GM18873 (cell line): ENCODE results near the gene RPUSD4.
"Not testable (repeated sequence)": the region's sequence is repeated elsewhere in the genome, so short reads cannot be mapped to it uniquely, and the experiment has no call there.

Source experiments
- ATAC-seq: cut with Tn5 transposase; IDR thresholded peaks from one replicate; pipeline ENCODE4 v1.9.1; 2021; ENCODE audit warnings: mild to moderate bottlenecking, moderate library complexity, moderate number of reproducible peaks; ENCODE audit not compliant: unreplicated experiment, low FRiP score

The RPUSD4 gene, protein sequence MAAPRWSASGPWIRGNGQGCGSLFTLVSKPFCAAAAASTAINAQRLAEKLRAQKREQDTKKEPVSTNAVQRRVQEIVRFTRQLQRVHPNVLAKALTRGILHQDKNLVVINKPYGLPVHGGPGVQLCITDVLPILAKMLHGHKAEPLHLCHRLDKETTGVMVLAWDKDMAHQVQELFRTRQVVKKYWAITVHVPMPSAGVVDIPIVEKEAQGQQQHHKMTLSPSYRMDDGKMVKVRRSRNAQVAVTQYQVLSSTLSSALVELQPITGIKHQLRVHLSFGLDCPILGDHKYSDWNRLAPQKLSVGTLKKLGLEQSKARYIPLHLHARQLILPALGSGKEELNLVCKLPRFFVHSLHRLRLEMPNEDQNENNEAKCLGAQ

DNA sequence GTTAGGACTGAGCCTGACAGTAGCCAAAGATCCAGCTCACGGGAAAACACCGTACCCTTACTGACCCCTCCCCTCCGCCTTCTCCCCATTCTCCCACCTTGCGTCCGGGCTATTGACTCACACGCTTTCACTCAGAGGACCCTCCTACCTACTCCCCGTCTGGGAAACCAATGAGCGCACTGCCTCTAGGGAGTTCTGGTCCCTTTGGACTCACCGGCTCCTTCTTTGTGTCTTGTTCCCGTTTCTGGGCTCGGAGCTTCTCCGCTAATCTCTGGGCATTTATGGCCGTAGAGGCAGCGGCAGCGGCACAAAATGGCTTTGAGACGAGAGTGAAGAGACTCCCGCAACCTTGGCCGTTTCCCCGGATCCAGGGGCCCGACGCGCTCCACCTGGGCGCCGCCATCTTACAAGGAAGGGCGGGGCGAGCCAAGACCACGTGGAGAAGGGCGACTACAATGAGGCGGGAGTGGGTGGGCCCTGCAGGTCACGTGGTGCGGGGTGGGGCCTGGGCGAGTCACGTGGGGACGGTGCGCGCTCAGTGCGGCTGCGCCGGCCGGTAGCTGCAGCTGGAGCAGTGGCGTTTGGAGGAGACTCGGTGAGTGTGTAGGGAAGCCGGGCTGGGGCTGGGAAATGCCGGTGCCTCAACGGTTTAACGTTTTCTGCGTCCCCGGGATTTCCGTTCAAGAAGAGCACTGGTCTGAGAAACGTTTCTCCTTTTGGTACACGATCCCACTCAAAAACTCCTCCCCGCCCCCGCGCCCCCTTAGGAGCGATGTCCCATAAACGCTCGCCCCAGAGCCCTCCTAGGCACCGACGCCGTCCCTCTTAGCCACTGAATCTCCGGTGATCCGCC, at the start of gene RPUSD4, which contains the start of gene FAM118B:
RPUSD4 (minus strand) TSS at position 415 of the 853 bp plus-strand sequence; CDS start at position 403, 12 bp downstream.
FAM118B (plus strand) TSS at position 547 of the 853 bp plus-strand sequence. CDS start 23,220 bp downstream, outside the sequence.
- peak; percentile 86 for ATAC-seq

DNA sequence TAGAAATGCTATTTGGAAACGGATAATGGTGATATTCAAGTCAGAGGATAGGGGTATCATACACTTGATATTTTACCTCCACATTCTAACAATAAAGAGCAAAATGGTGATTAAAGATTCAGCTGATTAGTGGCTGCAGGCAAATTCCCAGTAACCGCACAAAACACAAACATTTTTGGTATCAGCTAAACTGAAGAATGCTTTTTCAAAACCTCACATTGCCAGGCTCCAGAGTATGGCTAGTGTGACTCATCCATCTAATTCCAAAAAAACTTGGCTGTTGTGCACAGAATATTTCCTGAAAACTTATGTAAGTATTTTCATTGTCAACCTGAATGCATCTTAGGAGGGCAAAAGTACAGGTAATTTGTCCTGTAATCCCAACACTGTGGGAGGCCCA, 46.3 kb upstream of the RPUSD4 start:
- ATAC-seq, result no peak

DNA sequence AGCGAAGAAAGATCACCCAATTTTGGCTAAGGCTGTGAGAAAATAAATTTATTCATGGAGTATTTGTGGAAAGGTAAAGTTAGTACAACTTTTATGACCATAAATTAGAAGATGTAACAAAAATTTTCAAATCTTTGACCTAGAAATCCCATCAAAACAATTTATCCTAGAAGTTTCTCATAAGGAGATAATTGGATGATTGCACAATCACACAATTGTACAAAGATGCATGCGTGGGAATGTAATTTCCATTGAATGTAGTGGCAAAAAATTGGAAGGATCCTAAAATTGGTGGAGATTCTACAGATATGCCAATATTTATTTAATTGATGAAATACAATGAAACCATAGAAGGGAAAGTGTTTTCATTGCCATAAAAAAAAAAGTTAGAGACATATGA, 45.7 kb upstream of the RPUSD4 start:
- no peak for ATAC-seq

DNA sequence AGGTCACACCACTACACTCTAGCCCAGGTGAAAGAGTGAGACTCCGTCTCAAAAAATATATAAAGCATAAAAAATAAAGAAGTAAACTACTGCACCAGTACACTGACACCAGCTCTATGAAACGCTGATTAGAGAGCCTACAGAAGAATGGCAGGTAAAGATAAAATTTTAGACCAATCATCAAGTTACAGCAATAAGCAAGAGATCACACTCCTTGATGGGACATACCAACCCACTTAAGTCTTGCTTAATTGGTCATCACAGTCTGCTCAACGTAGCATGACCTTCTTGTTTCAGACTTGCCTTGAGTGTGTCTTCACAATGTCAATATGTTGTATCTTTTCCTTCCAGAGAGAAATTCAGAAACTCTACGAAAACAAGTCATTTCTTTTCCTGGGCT, 44.8 kb upstream of the RPUSD4 start:
- no peak for ATAC-seq

DNA sequence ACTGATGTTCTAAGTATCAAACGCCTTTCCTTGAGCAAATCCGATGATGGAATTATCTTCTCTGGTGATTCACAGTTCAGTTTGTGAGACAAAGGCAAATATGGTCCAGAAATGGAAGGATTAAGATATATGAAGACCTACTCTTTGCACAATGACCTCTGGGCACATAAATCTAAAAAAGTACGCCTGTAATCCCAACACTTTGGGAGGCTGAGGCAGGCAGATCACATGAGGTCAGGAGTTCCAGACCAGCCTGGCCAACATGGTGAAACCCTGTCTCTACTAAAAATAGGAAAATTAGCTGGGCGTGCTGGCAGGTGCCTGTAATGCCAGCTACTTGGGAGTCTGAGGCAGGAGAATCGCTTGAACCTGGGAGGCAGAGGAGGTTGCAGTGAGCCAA, 44.1 kb upstream of the RPUSD4 start:
- ATAC-seq, result not testable (repeated sequence)

DNA sequence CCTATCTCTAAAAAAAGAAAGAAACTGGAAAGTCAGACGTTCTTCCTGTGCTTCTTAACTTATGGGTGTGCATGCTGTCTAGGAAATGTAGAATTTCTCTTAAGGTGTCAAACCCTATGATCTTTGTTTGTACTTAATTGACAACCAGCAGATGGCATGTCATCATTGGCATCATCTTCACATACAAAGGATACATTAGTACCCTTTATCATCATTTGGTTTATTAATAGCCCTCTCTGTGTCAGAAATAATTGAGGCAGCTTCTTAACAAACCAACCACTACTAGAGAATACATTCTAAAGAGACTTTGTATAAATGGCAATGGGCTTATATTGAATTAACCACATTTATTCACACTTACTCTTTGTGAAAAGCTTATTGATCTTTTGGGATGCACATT, 43.4 kb upstream of the RPUSD4 start:
- no peak for ATAC-seq

DNA sequence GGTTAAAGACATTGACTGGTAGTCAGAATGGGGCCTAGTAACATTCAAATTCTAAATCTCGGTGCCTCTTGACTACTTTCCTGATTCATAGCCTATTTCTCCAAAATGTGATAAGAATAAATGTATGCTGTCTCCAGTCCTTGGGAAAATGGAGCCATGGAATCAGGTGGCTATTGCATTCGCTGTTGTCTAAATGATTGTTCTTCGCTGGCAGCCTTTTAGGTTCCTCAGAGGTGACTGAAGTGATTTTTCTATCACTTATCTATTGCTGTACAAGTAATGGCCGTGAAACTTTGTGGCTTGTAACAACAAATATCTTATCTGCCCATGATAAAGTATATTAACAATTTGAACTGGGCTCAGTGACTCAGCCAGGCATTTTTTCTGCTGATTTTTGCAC, 41.8 kb upstream of the RPUSD4 start:
- no peak for ATAC-seq

DNA sequence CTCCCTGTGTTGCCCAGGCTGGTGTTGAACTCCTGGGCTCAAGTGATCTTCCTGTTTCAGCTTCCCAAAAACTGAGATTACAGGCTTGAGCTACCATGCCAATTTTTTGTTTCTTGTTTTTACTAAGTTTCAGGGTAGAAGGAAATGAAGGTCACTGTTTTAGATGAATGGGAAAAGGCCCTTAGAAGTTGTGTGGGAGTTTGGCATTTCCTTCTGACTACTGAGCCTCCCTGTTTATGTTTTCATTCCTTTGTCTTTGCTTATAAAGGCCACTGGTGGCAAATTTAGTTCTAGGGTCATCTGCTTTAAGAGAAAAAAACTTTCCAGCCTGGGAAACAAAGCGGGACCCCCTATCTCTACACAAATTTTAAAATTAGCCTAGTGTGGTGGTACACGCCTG, 35.2 kb upstream of the RPUSD4 start:
- ATAC-seq, result no peak

DNA sequence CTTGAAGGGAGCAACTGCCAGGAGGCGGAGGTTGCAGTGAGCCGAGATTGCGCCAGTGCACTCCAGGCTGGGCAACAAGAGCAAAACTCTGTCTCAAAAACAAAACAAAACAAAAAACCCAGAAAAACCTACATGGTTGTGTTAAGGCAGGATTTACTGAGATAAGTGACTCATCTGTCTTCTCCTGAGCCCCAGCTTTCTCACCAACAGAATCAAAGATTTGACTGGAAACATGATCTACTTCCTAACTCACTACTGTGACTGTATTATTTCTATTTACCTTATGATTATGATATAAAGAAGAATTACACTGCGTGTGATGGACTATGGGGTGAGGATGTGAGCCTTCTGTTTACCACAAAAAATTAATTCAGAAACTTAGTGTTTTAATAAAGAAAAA, 21.9 kb upstream of the RPUSD4 start:
- ATAC-seq, result no peak

DNA sequence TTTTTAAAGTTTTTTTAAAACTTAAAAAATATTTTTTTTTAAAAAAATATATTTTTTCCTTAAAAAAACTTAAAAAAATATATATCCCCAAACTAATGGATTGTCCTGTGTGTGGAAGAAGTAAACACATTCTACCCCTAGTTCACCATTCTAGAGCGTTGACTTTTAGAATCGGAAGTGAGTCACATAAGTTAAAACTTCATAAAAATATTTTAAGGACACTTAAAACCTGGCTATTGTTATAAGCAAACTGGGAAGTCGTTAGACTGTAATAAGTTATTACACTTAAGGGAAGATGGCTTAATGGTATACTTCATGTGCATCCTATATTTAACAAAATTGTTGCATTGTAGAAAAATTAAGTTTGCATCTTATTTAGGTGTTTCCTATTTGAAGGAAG, 21.2 kb upstream of the RPUSD4 start:
- no peak for ATAC-seq

DNA sequence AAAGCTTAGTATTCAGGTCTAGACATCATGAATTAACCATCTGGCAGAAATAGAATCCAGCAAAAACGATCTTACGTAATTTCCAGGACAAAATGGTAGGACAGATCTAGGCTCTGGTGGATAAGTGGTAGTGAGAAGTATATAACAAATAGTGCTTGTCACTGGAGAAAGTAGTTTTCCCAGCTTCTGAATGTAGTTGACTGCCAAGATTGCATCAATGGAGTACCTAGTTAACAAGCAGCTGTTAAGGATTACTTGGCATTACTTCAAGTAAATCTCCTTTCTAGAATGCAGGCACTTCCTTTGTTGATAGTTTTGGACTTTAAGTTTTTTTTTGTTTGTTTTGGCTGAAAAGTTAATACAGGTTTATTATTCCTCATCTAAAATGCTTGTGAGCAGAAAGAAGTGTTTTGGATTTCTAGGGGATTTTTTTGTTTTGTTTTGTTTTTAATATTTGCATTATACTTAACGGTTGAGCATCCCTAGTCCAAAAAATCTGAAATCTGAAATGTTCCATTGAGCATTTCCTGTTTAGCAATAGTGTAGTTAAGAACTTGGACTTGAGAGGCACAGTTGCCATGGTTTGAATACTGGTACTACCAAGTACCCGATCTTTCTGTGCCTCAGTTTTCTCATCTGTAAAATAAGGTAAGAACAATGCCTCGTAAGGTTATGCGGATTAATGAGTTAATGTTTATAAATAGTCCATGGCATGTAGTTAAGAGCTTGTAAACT, 20.4 kb upstream of the RPUSD4 start:
- ATAC-seq, result no peak

DNA sequence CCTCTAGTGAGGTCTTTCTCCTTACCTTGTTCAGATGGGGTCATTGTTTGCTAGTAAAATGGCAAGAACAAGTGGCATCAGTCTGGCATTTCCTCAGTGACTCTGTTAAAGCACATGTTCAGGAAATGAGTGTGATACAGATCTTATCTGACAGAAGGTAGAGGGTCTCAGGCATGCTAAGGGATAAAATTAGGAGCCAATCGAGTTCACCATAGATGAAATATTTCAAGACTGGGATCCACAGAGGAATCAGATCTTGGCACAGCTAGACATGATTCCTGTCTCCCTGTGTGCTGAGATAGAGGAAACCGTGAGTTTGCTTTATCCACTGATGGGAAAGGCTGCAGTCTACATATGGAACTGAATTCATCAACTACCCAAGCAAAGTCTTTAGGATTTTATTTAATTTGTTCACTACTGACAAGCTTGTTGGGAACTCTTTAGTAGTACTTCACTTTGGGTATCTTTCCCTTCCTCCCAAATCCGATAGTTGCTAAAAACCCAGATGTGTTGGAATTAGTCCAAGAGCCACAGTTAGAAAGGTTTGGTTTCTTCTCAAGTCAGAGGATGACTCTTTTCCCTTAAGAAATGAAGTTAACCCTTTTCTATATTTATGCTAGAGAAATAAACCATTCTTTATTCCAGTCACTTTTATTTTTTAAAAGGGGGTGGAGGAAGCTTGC, 18.5 kb upstream of the RPUSD4 start:
- ATAC-seq, result no peak

DNA sequence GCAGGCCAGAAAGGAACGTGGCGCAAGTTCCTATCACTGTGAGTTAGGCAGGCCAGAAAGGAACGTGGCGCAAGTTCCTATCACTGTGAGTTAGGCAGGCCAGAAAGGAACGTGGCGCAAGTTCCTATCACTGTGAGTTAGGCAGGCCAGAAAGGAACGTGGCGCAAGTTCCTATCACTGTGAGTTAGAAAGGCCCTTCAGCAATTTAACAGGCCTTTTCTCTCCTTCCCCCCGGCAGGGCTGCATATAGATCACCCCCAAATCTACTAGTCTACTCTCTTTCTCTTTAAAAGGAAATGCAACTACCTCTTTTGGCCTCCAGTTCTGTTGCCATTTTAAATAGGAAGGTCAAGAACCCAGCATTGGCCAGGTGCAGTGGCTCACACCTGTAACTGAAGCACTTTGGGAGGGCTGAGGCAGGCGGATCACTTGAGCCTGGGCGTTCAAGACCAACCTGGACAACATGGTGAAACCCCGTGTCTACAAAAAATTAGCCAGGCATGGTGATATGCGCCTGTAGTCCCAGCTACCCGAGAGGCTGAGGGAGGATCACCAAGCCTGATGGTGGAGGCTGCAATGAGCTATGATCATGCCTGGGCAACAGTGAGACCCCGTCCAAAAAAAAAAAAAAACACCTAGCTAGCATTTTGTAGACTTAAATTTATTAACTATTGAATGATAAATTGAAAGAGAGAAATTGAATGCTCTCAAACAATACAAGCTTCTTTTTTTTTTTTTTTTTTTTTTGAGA, 15.1 kb upstream of the RPUSD4 start:
- no peak for ATAC-seq

DNA sequence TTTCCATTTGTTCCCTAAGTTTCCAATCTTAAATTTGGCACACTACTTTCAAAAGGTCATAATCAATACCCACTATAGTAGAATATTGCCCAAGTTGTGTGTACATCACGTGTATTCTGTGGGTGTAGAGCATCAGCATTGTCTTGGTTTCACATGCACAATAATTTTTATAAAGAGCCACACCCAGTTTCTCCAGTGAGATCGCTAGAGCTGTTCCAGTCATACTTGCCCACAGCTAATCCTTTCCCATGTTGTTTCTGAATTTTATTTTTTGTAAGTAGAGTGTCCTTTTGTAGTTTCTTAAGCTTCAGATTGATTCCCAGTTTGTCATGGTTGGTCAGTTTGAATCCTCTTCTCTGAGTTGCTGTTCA, 13.8 kb upstream of the RPUSD4 start:
- ATAC-seq, result no peak

DNA sequence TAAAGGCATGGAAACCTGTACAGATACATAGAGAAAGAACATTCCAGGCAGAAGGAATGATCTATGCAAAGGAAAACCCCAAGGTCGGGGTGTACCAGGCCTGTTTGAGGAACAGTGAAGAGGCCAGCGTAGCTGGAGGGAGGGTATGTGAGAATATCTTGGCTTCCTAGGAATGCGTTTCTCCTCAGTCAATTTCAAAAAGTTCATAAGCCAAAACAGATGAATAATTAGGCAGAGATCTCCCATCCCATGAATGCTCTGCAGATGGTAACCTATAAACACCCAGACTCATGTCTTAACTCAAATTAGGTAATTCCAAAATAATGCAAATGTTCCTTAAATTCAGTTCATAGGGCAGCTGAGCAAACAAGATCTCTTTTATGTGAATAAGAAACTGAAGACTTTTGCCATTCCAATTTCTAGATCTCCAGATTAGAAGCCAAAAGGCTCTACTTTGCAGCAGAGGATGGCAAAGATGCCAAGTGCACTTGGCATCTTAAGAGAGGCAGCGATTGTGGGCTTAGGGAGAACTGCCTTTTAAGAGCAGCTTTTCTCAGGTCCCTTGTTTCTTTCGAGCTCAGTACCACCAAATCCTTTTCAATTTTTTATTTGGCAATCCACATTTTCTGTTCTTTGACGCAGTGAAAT, 13.3 kb upstream of the RPUSD4 start:
- no peak for ATAC-seq

DNA sequence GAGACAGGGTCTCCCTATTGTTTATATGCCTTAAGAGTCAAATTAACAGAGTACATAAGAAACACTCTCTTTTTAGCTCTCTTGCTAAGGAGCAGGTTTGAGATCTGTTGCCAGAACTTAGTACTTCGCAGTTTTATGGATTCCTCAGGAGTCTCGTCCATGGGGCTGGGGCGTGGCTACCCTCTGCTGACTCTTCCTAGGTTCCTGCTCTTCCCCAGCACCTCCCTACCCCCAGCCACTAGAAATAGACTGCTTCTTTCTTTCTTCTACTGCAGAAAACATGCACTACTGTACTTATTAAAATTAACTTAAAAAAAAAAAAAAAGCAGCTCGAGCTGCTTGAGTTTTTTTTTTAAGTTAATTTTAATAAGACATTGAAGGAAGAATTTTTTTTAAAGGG, 8.1 kb upstream of the RPUSD4 start:
- ATAC-seq, result no peak

DNA sequence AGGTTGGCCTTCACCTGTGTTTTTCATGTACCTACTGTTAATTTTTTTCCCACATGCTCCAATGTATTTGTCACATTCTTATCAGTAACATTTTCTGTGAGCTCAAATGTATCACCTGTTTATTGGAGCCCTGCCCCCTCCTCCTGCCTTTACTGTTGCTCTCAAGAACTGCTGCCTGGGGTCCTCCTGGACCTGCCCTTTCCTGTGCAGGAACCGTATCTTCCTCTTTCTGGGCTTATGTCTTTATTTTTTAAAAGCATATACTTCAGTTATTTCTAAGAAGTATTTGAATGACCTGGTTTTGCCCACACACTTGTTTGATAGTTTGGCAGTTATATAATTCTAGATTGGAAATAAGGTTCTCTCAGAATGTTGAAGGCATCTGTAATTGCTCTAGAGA, 6.0 kb upstream of the RPUSD4 start:
- ATAC-seq, result no peak

DNA sequence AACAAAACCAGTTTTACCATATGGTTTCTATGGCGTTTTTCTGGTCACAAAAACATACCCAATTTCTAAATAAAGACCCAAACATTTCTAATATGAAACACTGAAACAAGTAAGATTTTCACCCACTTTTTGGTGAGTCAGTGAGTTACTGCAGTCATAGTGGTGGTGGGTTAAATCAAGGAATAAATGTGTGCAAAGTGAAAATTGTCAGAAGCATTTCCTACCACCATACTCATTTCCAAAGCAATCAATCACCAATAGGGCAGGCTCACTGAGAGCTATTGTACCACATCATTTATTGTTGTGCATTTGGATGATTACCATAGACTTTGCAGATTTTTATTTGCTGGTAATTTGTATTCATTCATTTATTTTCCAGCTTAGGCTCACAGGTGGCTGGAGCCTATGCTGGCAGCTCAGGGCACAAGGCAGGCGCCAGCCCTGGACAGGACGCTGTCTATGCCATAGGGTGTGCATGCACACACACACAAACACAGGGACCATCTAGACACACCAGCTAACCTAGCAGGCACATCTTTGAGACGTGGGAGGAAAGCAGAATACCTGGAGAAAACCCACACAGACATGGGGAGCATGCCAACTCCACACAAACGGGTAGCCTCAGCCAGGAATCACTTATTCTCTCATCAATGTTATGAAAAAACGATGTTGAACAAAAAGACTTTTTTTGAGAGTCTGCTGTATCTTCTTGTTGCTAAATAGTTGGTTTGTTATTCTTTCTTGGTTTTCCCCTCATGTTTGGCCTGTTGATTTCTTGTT, 5.3 kb upstream of the RPUSD4 start:
- no peak for ATAC-seq
